Hepatocyte (in vitro differentiated cells): Measurements from ENCODE around the gene MFSD11.
"Not testable (repeated sequence)": the region's sequence is repeated elsewhere in the genome, so short reads cannot be mapped to it uniquely, and the experiment has no call there.

Experiments
- CTCF ChIP-seq: fragments of 200-600 bp; sonication (generic); IDR thresholded peaks from 2 replicates; pipeline ENCODE4 v1.5.1; 2016; ENCODE audit warnings: antibody characterized with exemption, mild to moderate bottlenecking; ENCODE audit not compliant: poor library complexity
- EZH2 ChIP-seq: fragments of 200-600 bp; sonication (generic); IDR thresholded peaks from 2 replicates; pipeline ENCODE4 v1.6.1; 2016; ENCODE audit warnings: antibody characterized with exemption, mild to moderate bottlenecking, borderline replicate concordance
- EZH2phosphoT487 ChIP-seq: fragments of 200-600 bp; sonication (generic); IDR thresholded peaks from one replicate; pipeline ENCODE4 v1.6.1; 2018; ENCODE audit warnings: antibody characterized with exemption, mild to moderate bottlenecking, low read depth, moderate library complexity; ENCODE audit not compliant: unreplicated experiment, severe bottlenecking

- not testable (repeated sequence) for TF ChIP-seq CTCF, EZH2phosphoT487, EZH2
Observed at GRCh38 chr17:76712321-76712720, 25.6 kb upstream of the MFSD11 start.
